Measurements from ENCODE around the gene KIDINS220.

GRCh38 chr2:8714283-8714682, 123.1 kb downstream of the KIDINS220 start:
- TF ChIP-seq RAD21 (IDR thresholded peaks at IDR 0.05; ENCODE audit: low read depth) (no peak), USF1 (IDR thresholded peaks at IDR 0.05) (no peak), REST (IDR thresholded peaks at IDR 0.05; ENCODE audit: low read depth) (no peak)

All from Ishikawa (cell line).